Neural progenitor cell (in vitro differentiated cells): Measurements from ENCODE around the gene CYB561D1. TPM values are rescaled to one million over a fixed set of nuclear protein-coding genes. Genes with fewer than 3 reads are reported as not detected.
"Not testable (repeated sequence)": the region's sequence is repeated elsewhere in the genome, so short reads cannot be mapped to it uniquely, and the experiment has no call there.

Experiments
- DNase-seq: peaks from one replicate; pipeline ENCODE4 v3.0.0-alpha.2; 2016; ENCODE audit warnings: low spot score
- H2AFZ ChIP-seq: fragments of 200-600 bp; sonication (generic); replicated peaks from 2 replicates; pipeline ENCODE4 v1.6.1; 2016; ENCODE audit warnings: antibody characterized with exemption
- H3F3A ChIP-seq: fragments of 200-600 bp; sonication (generic); 2 replicates; pipeline ENCODE4 v1.6.1; 2016; ENCODE audit warnings: antibody characterized with exemption, low read depth
- H3K27ac ChIP-seq: fragments of 200-600 bp; sonication (generic); 2 replicates; pipeline ENCODE4 v1.5.1; 2016; ENCODE audit warnings: mild to moderate bottlenecking
- H3K27me3 ChIP-seq: fragments of 200-600 bp; sonication (generic); 2 replicates; pipeline ENCODE4 v1.6.1; 2016; ENCODE audit warnings: mild to moderate bottlenecking, moderate library complexity
- H3K36me3 ChIP-seq: fragments of 200-600 bp; sonication (generic); 2 replicates; pipeline ENCODE4 v1.5.1; 2016
- H3K4me1 ChIP-seq: fragments of 200-600 bp; sonication (generic); 2 replicates; pipeline ENCODE4 v1.6.1; 2016; ENCODE audit warnings: mixed run types
- H3K4me2 ChIP-seq: fragments of 200-600 bp; sonication (generic); 2 replicates; pipeline ENCODE4 v1.6.1; 2016
- H3K4me3 ChIP-seq: fragments of 200-600 bp; sonication (generic); 2 replicates; pipeline ENCODE4 v1.5.1; 2016
- H3K79me2 ChIP-seq: fragments of 200-600 bp; sonication (generic); 2 replicates; pipeline ENCODE4 v1.6.1; 2016; ENCODE audit warnings: low read depth
- H3K9ac ChIP-seq: fragments of 200-600 bp; sonication (generic); 2 replicates; pipeline ENCODE4 v1.6.1; 2016
- H3K9me3 ChIP-seq: fragments of 200-600 bp; sonication (generic); 2 replicates; pipeline ENCODE4 v1.5.1; 2016; ENCODE audit warnings: low read depth
- H4K20me1 ChIP-seq: fragments of 200-600 bp; sonication (generic); 2 replicates; pipeline ENCODE4 v1.6.1; 2016; ENCODE audit warnings: low read depth
- H3K27ac Mint-ChIP-seq: 3 replicates; pipeline ENCODE4 v1.8.0; 2021; ENCODE audit warnings: mixed read lengths
- H3K27me3 Mint-ChIP-seq: 2 replicates; pipeline ENCODE4 v1.8.0; 2022; ENCODE audit warnings: low read depth, mild to moderate bottlenecking, inconsistent platforms, moderate library complexity, mixed read lengths; ENCODE audit not compliant: insufficient read depth
- H3K36me3 Mint-ChIP-seq: 3 replicates; pipeline ENCODE4 v1.8.0; 2021; ENCODE audit warnings: mixed read lengths
- H3K4me1 Mint-ChIP-seq: 3 replicates; pipeline ENCODE4 v1.8.0; 2021; ENCODE audit warnings: mixed read lengths
- H3K4me3 Mint-ChIP-seq: 3 replicates; pipeline ENCODE4 v1.8.0; 2021; ENCODE audit warnings: mild to moderate bottlenecking, moderate library complexity, mixed read lengths
- H3K9me3 Mint-ChIP-seq: 3 replicates; pipeline ENCODE4 v1.8.0; 2020; ENCODE audit warnings: mixed read lengths
- EZH2 ChIP-seq: fragments of 200-600 bp; sonication (generic); IDR thresholded peaks from 2 replicates; pipeline ENCODE4 v1.6.1; 2017; ENCODE audit warnings: antibody characterized with exemption, mild to moderate bottlenecking, moderate library complexity
- EZH2phosphoT487 ChIP-seq: fragments of 200-600 bp; sonication (generic); IDR thresholded peaks from 2 replicates; pipeline ENCODE4 v1.6.1; 2017; ENCODE audit warnings: antibody characterized with exemption
- total RNA-seq: library from RNA; depleted of rRNA; stranded (reverse); fragments of >200 nt; gene quantifications from 2 replicates; pipeline ENCODE4 v1.2.3, GENCODE V29; 2015; ENCODE audit warnings: low replicate concordance
- TF ChIP-seq, protein P1 (sequence below): fragments of 200-600 bp; sonication (generic); IDR thresholded peaks from 2 replicates; pipeline ENCODE4 v1.5.1; 2017; ENCODE audit warnings: antibody characterized with exemption, mild to moderate bottlenecking

Gene CYB561D1
- total RNA-seq, 1 donor from 2014 or later: 4.3 TPM

DNA sequence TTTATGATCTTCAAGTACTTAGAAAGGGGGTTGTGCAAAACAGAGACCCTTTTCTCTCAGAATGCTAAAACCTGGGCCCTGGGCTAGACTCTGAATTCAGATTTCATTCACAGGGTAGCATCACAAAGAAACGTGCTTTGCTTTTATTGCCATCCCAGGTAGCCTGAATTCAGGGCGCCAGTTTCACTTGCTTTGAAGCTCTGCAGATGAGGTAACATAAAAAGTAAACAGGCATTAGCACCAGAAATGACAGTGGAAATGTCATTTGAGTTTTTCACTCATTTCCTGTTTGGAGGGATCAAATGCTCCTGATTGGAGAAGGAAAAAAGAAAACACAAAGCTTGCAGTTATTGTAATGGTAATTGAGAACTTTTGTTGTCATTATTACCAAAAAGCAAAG, 25.0 kb upstream of the CYB561D1 start:
- DNase-seq: no peak
- Histone ChIP-seq H3K9ac (no peak overlapping the region), H3K9me3 (no peaks in the 10 kb centered on the region), H4K20me1 (peaks cover 12% of the 10 kb centered on the region), H3F3A (peaks cover 25% of the 10 kb centered on the region), H3K4me2 (no peak overlapping the region), H3K27ac (no peak overlapping the region), H3K4me3 (no peak overlapping the region), H2AFZ (no peak overlapping the region), H3K27me3 (peaks cover 98% of the 10 kb centered on the region), H3K36me3 (no peaks in the 10 kb centered on the region), H3K4me1 (peaks cover 4% of the 10 kb centered on the region), H3K79me2 (no peaks in the 10 kb centered on the region)
- H3K4me1 Mint-ChIP-seq: peaks cover 2% of the 10 kb centered on the region
- H3K36me3 Mint-ChIP-seq: no peaks in the 10 kb centered on the region
- no peak overlapping the region for H3K27ac Mint-ChIP-seq
- no peak overlapping the region for H3K4me3 Mint-ChIP-seq
- no peaks in the 10 kb centered on the region for H3K9me3 Mint-ChIP-seq
- H3K27me3 Mint-ChIP-seq: peaks cover 51% of the 10 kb centered on the region
- TF ChIP-seq EZH2phosphoT487 (no peak), EZH2 (no peak)
- TF ChIP-seq, protein P1, sequence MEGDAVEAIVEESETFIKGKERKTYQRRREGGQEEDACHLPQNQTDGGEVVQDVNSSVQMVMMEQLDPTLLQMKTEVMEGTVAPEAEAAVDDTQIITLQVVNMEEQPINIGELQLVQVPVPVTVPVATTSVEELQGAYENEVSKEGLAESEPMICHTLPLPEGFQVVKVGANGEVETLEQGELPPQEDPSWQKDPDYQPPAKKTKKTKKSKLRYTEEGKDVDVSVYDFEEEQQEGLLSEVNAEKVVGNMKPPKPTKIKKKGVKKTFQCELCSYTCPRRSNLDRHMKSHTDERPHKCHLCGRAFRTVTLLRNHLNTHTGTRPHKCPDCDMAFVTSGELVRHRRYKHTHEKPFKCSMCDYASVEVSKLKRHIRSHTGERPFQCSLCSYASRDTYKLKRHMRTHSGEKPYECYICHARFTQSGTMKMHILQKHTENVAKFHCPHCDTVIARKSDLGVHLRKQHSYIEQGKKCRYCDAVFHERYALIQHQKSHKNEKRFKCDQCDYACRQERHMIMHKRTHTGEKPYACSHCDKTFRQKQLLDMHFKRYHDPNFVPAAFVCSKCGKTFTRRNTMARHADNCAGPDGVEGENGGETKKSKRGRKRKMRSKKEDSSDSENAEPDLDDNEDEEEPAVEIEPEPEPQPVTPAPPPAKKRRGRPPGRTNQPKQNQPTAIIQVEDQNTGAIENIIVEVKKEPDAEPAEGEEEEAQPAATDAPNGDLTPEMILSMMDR: no peak

DNA sequence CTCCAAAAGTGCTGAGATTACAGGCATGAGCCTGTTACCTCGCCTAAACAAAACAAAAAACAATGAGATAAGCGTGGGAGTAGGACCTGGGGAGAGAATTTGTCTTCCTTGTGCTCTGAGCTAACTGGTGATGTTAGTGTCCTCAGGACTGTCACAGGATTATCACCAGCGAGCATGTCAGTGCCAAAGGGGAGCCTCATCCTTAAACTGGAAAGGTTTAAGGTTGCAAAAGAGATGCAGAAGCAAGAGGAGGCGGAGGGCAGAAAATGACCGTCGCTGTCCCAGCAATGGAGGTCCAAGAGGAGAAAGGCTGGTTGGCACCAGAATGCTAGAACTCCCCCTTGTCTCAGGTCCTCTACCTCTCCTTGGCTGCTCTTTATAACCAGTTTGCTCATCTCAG, 23.6 kb upstream of the CYB561D1 start:
- H3K9ac ChIP-seq: no peak overlapping the region
- H3K27me3 ChIP-seq: peaks cover 96% of the 10 kb centered on the region
- no peaks in the 10 kb centered on the region for H3K36me3 ChIP-seq
- TF ChIP-seq EZH2phosphoT487: no peak
- no peak for TF ChIP-seq EZH2
- TF ChIP-seq, protein P1: no peak
- no peaks in the 10 kb centered on the region for H3K9me3 ChIP-seq
- no peak for DNase-seq
- no peak overlapping the region for H3K4me3 ChIP-seq
- Mint-ChIP-seq H3K36me3 (no peaks in the 10 kb centered on the region), H3K27me3 (peaks cover 40% of the 10 kb centered on the region), H3K9me3 (no peaks in the 10 kb centered on the region), H3K4me3 (no peak overlapping the region), H3K27ac (no peak overlapping the region), H3K4me1 (peaks cover 2% of the 10 kb centered on the region)
- H3K27ac ChIP-seq: no peak overlapping the region
- H3K4me1 ChIP-seq: peaks cover 4% of the 10 kb centered on the region
- H3K79me2 ChIP-seq: no peaks in the 10 kb centered on the region
- peaks cover 25% of the 10 kb centered on the region for H3F3A ChIP-seq
- H4K20me1 ChIP-seq: peaks cover 11% of the 10 kb centered on the region
- H2AFZ ChIP-seq: no peak overlapping the region
- H3K4me2 ChIP-seq: no peak overlapping the region

DNA sequence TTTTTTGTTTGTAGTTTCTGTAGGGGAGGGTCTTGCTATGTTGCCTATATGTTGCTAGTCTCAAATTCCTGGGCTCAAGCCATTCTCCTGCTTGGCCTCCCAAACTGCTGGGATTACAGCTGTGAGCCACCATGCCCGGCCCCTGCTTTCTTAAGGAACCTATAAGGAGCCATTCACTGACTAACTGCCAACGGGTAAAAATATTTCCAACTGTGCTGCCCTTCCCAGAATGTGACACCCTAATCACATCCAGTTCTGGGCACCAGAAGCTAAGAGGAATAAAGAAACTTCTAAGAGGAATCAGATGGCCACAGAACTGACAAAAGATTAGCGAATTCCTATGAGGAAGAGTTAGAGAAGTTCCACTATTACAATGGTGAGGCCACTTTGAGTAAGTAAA, 21.1 kb upstream of the CYB561D1 start:
- Mint-ChIP-seq H3K27ac (no peak overlapping the region), H3K4me1 (no peaks in the 10 kb centered on the region)

DNA sequence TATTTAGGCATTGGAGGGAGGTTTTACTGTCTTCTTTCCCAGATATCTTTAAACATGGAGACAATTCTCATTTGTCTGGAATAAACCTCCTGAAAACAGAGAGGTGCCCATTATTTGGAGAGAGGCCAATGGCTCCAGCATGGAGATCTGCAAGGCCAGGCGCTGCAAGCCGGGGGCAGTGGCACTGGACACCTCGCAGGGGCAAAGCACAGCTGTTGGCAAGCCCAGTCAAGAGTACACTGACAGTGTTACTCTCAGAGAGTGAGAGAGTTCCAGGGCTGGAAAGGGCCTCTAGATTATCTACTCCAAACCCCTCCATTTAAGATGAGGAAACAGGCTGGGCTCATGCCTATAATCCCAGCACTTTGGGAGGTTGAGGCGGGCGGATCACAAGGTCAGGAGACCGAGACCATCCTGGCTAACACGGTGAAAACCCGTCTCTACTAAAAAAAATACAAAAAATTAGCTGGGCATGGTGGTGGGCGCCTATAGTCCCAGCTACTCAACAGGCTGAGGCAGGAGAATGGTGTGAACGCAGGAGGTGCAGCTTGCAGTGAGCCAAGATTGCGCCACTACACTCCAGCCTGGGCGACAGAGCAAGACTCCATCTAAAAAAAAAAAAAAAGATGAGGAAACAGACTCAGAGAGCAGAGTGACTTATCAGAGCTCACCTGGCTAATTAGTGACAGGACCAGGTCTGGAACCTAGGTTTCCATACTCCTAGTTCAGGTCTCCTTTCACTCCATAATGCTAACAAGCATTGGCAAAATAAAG, 20.4 kb upstream of the CYB561D1 start:
- H3K9me3 Mint-ChIP-seq: not testable (repeated sequence)
- H3K27me3 Mint-ChIP-seq: peaks cover 25% of the 10 kb centered on the region

More for the DNA sequence above, 21.1 kb upstream of the CYB561D1 start:
- no peak overlapping the region for H3K4me3 ChIP-seq
- no peak overlapping the region for H2AFZ ChIP-seq
- no peaks in the 10 kb centered on the region for H3K36me3 Mint-ChIP-seq
- H3K9me3 ChIP-seq: no peaks in the 10 kb centered on the region
- TF ChIP-seq EZH2phosphoT487 (no peak), EZH2 (no peak)
- TF ChIP-seq, protein P1: no peak
- H3K4me1 ChIP-seq: no peaks in the 10 kb centered on the region
- H3K27ac ChIP-seq: no peak overlapping the region
- H3K4me3 Mint-ChIP-seq: peak overlapping the region; percentile 55
- H3K4me2 ChIP-seq: no peak overlapping the region
- H3K36me3 ChIP-seq: no peaks in the 10 kb centered on the region
- peaks cover 32% of the 10 kb centered on the region for H3K27me3 Mint-ChIP-seq
- peaks cover 4% of the 10 kb centered on the region for H3F3A ChIP-seq
- no peak overlapping the region for H3K9ac ChIP-seq
- no peak for DNase-seq
- H3K27me3 ChIP-seq: peaks cover 89% of the 10 kb centered on the region
- no peaks in the 10 kb centered on the region for H4K20me1 ChIP-seq
- no peaks in the 10 kb centered on the region for H3K79me2 ChIP-seq
- H3K9me3 Mint-ChIP-seq: no peaks in the 10 kb centered on the region

More for the DNA sequence above, 20.4 kb upstream of the CYB561D1 start:
- not testable (repeated sequence) for H2AFZ ChIP-seq, H3K36me3 ChIP-seq, H3K36me3 Mint-ChIP-seq, H3K4me1 ChIP-seq, H3K4me3 ChIP-seq, H3K9ac ChIP-seq, H4K20me1 ChIP-seq, H3K4me2 ChIP-seq, H3K4me1 Mint-ChIP-seq, DNase-seq, H3K79me2 ChIP-seq, H3K27ac Mint-ChIP-seq, H3K9me3 ChIP-seq, H3K27ac ChIP-seq, H3F3A ChIP-seq
- peaks cover 86% of the 10 kb centered on the region for H3K27me3 ChIP-seq
- H3K4me3 Mint-ChIP-seq: peak overlapping the region; percentile 55
